Transverse colon (tissue), 3 donors: ENCODE results near the gene FBXL16.

Source experiments
- CTCF ChIP-seq, 5 experiments: fragments of 200-600 bp in 3 of 5; fragments of 450-650 bp in 2 of 5; sonication (generic) in 3 of 5; IDR thresholded peaks; 1 replicate in 2 of 5; 2 replicates in 3 of 5; pipeline ENCODE4 v1.5.1; 2016 to 2017; ENCODE audit warnings: antibody characterized with exemption in 5 of 5, inconsistent platforms in 3 of 5, mild to moderate bottlenecking in 2 of 5, moderate library complexity in 1 of 5
- EP300 ChIP-seq: sonication (generic); formaldehyde crosslinking; IDR thresholded peaks from one replicate; pipeline ENCODE4 v1.6.1; 2017; ENCODE audit warnings: antibody characterized with exemption, low read depth
- POLR2A ChIP-seq: fragments of 450-650 bp; IDR thresholded peaks from one replicate; pipeline ENCODE4 v1.6.1; 2016; ENCODE audit warnings: antibody characterized with exemption, mild to moderate bottlenecking, moderate library complexity

- TF ChIP-seq CTCF (IDR thresholded peaks at IDR 0.05) (no peak), POLR2A (no peak), EP300 (no peak)
These were observed 12.0 kb upstream of the FBXL16 start for GRCh38 chr16:717450-718245.
